ENCODE data around the gene CDC123.

GRCh38 chr10:12191715-12192114 is 4.3 kb upstream of the CDC123 start:
- TF ChIP-seq POLR2A (IDR thresholded peaks at IDR 0.05) (no peak), CTCF (IDR thresholded peaks at IDR 0.05) (no peak), EP300 (IDR thresholded peaks at IDR 0.05) (no peak), POLR2AphosphoS5 (IDR thresholded peaks at IDR 0.05) (no peak)

Measured in sigmoid colon (tissue), 4 donors.